ENCODE results near the gene PLK4.
"Not testable (repeated sequence)": the region's sequence is repeated elsewhere in the genome, so short reads cannot be mapped to it uniquely, and the experiment has no call there.

The PLK4 gene

DNA sequence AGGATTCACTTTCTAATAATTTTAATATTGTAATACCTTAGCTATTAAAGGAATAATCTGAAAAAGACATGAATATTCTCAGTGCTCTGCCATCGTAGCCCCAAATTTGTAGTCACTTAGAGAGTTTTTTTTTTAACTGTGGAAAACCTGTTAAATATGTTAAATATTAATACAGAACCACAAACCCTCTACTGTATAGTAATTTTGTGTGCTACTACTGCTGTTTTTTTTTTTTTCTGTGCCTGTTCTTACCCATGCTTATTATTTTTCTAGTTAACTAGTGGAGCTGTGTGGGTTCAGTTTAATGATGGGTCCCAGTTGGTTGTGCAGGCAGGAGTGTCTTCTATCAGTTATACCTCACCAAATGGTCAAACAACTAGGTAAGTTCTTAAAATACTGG is 15.8 kb downstream of the PLK4 start:
- H3K4me3 ChIP-seq (replicated peaks; ENCODE audit: low read depth, low read length): no peak overlapping the region
- DNase-seq (ENCODE audit: low read depth): no peak
- TF ChIP-seq, protein P1, sequence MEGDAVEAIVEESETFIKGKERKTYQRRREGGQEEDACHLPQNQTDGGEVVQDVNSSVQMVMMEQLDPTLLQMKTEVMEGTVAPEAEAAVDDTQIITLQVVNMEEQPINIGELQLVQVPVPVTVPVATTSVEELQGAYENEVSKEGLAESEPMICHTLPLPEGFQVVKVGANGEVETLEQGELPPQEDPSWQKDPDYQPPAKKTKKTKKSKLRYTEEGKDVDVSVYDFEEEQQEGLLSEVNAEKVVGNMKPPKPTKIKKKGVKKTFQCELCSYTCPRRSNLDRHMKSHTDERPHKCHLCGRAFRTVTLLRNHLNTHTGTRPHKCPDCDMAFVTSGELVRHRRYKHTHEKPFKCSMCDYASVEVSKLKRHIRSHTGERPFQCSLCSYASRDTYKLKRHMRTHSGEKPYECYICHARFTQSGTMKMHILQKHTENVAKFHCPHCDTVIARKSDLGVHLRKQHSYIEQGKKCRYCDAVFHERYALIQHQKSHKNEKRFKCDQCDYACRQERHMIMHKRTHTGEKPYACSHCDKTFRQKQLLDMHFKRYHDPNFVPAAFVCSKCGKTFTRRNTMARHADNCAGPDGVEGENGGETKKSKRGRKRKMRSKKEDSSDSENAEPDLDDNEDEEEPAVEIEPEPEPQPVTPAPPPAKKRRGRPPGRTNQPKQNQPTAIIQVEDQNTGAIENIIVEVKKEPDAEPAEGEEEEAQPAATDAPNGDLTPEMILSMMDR (IDR thresholded peaks at IDR 0.05; ENCODE audit: low read length, missing control alignments): no peak

DNA sequence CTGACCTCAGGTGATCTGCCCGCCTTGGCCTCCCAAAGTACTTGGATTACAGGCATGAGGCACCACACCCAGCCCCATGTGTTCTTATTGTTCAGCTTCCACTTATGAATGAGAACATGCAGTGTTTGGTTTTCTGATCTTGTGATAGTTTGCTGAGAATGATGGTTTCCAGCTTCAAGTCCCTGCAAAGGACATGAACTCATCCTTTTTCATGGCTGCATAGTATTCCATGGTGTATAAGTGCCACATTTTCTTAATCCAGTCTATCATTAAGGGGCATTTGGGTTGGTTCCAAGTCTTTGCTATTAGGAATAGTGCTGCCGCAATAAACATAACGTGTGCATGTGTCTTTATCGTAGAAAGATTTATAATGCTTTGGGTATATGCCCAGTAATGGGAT is 19.0 kb downstream of the PLK4 start:
- not testable (repeated sequence) for H3K4me3 ChIP-seq (replicated peaks; ENCODE audit: low read depth, low read length); DNase-seq (ENCODE audit: low read depth)

DNA sequence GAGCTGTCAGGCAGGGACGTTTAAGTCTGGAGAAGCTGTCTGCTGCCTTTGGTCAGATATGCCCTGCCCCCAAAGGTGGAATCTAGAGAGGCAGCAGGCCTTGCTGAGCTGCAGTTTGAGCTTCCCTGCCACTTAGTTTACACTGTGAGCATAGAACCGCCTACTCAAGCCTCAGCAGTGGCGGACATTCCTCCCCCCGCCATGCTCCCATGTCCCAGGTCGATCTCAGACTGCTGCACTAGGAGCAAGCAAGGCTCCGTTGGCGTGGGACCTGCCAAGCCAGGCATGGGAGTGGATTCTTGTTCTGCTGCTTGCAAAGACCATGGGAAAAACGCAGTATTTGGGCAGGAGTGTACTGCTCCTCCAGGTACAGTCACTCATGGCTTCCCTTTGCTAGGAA is 24.3 kb downstream of the PLK4 start:
- TF ChIP-seq, protein P1 (IDR thresholded peaks at IDR 0.05; ENCODE audit: low read length, missing control alignments): no peak
- DNase-seq (ENCODE audit: low read depth): no peak

DNA sequence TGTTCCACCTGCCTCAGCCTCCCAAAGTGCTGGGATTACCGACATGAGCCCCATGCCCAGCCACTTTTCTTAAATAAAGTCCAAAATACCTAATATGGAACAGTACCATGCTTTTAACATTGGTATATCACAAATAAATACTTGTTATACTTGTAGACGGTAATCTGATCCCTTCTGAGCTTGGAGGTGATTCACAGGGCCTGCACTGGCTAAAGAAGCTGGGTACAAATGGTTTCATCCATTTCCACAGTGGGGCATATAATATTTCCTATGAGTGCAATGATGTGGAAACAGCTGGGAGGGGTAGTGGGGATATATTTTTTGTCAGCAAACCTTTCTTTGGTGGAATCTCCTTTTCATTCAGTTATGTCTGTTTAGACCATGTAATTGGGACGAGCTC is 35.8 kb downstream of the PLK4 start:
- DNase-seq (ENCODE audit: low read depth): no peak
- H3K4me3 ChIP-seq (replicated peaks; ENCODE audit: low read depth, low read length): no peak overlapping the region
- TF ChIP-seq, protein P1 (IDR thresholded peaks at IDR 0.05; ENCODE audit: low read length, missing control alignments): no peak

More for the DNA sequence above, 24.3 kb downstream of the PLK4 start:
- no peak overlapping the region for H3K4me3 ChIP-seq (replicated peaks; ENCODE audit: low read depth, low read length)

DNA sequence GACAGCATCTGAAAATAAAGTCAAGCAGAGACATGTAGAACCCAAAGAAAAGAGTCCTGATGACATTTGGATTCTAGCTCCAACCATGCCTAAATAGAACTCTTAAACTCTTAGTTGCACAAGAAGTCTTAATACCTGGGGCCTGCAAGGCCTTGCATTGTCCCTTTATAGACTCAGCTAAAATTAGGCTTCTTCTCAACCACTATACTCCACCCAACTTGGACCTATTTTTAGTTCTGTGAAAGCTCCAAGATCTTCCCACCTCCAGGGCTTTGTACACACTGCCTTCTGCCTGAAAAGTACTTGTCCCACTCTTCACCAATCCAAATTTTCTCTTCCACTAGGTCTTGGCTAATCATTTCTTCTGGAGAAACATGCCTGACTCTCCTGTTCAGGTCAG is 36.5 kb downstream of the PLK4 start:
- TF ChIP-seq, protein P1 (IDR thresholded peaks at IDR 0.05; ENCODE audit: low read length, missing control alignments): no peak
- no peak overlapping the region for H3K4me3 ChIP-seq (replicated peaks; ENCODE audit: low read depth, low read length)
- DNase-seq (ENCODE audit: low read depth): no peak

DNA sequence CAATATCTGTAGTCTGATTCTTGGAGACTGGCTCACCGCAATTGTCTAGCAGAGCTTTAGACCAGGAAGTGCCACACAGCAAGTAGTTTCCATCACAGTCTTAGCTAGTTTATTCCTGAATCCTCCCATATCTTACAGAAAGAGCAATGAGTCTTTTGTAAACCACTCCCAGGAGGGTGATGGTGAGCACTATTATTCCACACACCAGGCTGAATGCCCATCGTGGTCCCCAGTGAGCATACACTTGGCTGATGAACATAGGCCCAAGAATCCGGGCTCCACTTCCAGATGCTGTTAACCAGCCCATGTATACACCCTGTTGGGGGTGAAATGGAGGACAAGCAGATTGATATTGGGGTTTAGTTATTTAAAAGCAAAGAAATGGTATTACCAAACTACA is 39.8 kb downstream of the PLK4 start:
- DNase-seq (ENCODE audit: low read depth): no peak
- no peak overlapping the region for H3K4me3 ChIP-seq (replicated peaks; ENCODE audit: low read depth, low read length)
- TF ChIP-seq, protein P1 (IDR thresholded peaks at IDR 0.05; ENCODE audit: low read length, missing control alignments): no peak

DNA sequence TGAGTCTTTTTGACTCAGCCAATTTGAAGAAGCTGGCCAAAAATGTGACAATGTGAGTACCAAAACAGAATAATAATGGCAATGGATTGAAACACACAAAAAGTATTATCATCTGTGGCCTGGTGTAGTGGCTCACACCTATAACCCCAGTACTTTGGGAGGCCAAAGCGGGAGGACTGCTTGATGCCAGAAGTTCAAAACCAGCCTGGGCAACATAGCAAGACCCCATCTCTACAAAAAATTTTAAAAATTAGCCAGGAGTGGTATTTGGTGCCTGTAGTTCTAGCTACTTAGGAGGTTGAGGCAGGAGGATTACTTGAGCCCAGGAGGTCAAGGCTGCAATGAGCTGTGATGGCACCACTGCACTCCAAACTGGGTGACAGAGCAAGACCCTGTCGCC is 41.5 kb downstream of the PLK4 start:
- H3K4me3 ChIP-seq (replicated peaks; ENCODE audit: low read depth, low read length): no peak overlapping the region
- no peak for DNase-seq (ENCODE audit: low read depth)
- TF ChIP-seq, protein P1 (IDR thresholded peaks at IDR 0.05; ENCODE audit: low read length, missing control alignments): no peak

DNA sequence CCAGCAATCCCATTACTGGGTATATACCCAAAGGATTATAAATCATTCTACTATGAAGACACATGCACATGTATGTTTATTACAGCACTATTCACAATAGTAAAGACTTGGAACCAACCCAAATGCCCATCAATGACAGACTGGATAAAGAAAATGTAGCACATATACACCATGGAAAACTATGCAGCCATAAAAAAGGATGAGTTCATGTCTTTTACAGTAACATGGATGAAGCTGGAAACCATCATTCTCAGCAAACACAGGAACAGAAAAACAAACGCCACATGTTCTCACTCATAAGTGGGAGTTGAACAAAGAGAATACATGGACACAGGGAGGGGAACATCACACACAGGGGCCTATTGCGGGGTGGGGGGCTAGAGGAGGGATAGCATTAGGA is 45.0 kb downstream of the PLK4 start:
- not testable (repeated sequence) for H3K4me3 ChIP-seq (replicated peaks; ENCODE audit: low read depth, low read length); DNase-seq (ENCODE audit: low read depth)
